HG03025 (cell line): ENCODE data around the gene TCOF1.
"Not testable (repeated sequence)": the region's sequence is repeated elsewhere in the genome, so short reads cannot be mapped to it uniquely, and the experiment has no call there.

Experiments
- ATAC-seq: cut with Tn5 transposase; IDR thresholded peaks from one replicate; pipeline ENCODE4 v1.9.1; 2021; ENCODE audit warnings: mild to moderate bottlenecking, moderate library complexity; ENCODE audit not compliant: unreplicated experiment, low FRiP score

Gene TCOF1

GRCh38 chr5:150422758-150423157 lies 65.3 kb downstream of the TCOF1 start:
- no peak for ATAC-seq

- ATAC-seq = not testable (repeated sequence)
These were observed 68.7 kb downstream of the TCOF1 start for GRCh38 chr5:150426165-150426564.

- ATAC-seq = no peak
These were observed 70.8 kb downstream of the TCOF1 start for GRCh38 chr5:150428106-150428876.

DNA sequence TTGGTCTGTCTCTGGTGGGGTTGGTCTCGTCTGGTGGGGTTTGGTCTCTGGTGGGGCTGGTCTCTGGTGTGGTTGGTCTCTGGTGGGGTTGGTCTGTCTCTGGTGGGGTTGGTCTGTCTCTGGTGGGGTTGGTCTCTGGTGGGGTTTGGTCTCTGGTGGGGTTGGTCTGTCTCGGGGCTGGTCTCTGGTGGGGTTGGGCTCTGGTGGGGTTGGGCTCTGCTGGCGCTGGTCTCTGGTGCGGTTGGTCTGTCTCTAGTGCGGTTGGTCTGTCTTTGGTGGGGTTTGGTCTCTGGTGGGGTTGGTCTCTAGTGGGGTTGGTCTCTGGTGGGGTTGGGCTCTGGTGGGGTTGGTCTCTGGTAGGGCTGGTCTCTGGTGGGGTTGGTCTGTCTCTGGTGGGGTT lies 71.5 kb downstream of the TCOF1 start:
- ATAC-seq = no peak

GRCh38 chr5:150429410-150429873 lies 71.9 kb downstream of the TCOF1 start:
- ATAC-seq = no peak

- ATAC-seq = no peak
These were observed 73.6 kb downstream of the TCOF1 start for GRCh38 chr5:150431048-150431447.

DNA sequence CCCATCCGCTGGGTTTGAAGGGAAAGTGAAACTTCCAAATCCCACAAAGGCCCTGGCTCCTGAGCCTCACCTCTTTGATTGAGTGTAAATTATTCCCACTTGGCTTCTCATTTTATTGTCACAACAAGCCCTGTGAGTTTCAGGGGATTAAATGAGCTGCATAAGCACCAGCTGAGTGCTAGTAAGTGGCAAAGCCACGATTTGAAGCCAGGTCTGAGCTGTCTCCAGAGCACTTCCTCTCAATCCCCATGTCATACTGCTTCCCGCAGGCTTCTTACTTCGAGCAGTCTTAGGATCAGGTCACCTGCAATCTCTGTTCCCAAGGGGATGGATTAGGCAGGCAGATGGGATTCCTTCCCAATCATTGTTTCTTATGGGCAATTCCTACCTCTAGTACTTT lies 74.1 kb downstream of the TCOF1 start:
- ATAC-seq = no peak

- no peak for ATAC-seq
These were observed 77.0 kb downstream of the TCOF1 start for GRCh38 chr5:150434464-150434863.

GRCh38 chr5:150436141-150436680 lies 78.7 kb downstream of the TCOF1 start:
- ATAC-seq = no peak

GRCh38 chr5:150438873-150439546 lies 81.5 kb downstream of the TCOF1 start:
- no peak for ATAC-seq

GRCh38 chr5:150440948-150441812 lies 83.7 kb downstream of the TCOF1 start:
- no peak for ATAC-seq

DNA sequence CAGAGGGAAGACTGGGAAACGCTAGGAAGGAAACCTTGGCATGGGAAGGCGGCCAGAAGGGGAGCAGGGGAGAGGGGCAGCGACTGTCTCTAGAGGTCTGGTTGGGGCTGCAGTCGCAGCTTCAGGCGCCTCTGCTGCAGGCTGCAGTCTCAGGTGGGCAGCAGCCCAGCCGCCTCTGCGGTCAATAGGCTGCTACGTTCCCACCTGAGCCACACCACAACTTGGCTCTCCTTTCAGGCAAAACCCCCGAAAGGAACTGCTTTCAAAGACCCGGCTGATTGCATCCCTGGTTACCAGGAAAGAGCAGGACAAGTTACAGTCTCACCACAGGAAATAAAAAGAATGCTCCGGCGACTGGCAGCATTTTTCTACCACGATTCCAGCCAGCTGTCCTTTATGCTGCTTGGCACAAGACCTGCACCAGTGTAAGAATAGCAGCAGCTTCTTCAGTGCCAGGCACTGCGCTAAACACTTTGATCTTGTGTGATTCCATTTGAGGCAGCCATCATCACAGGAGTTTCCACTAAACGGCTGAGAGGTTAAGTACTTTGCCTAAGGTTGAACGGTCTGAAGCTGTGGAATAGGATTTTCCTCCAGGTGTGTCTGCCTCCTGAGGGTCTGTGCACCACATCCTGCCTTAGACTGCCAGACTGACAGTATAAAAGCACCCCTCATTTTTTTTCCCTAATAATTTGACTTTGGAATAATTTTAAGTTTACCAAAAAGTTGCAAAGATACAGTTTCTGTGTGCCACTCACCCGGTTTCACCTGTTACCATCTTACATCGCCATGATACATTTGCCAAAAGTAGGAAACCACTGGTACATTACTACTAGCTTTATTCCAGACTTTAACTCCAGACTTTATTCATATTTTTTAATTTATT lies 84.6 kb downstream of the TCOF1 start:
- no peak for ATAC-seq

DNA sequence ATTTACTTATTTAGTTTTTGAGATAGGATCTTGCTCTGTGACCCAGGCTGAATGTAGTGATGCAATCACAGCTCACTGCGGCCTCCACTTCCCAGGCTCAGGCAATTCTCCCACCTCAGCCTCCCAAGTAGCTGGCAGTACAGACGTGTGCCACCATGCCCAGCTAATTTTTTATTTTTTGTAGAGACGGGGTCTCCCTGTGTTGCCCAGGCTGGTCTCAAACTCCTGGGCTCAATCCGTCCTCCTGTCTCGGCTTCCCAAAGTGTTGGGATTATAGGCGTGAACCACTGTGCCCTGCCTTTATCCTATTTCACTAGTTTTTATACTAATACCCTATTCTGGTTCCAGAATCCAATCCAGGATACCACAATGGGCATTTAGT lies 85.2 kb downstream of the TCOF1 start:
- no peak for ATAC-seq

DNA sequence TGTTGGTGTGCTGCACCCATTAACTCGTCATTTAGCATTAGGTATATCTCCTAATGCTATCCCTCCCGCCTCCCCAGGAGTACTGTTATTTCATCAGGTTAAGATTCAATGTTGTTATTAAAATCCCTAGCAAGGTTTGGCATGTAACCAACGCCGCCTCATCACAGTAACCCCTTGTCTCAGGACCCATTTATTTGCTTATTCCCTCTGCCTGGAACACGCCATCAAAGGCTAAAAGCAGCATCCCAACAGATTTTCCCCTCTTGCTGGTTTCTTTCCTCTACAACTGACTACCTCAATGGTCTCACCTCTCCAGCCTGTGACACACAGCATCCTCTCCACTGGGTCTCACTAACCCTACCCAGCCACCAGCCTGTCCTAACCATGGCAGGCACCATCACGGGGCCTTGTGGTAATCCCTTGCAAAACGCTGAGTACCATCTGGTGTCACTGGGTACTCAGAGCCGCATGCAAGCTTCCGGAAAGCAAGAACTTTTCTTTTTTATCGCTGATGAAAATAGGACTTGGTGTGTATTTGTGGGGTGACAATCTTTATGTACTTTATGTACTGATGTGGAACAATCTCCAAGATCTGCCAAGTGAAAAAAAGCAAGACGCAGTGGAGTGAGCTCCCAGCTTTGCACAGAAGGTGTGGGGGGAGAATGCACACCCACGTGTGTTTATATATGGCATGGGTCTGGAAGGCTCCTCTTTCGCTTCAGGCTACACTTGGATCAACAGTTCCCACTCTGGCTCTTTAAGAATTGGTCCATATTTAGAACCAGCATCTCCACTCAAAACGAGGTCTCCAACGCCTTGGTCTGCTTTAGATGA lies 86.0 kb downstream of the TCOF1 start:
- no peak for ATAC-seq

DNA sequence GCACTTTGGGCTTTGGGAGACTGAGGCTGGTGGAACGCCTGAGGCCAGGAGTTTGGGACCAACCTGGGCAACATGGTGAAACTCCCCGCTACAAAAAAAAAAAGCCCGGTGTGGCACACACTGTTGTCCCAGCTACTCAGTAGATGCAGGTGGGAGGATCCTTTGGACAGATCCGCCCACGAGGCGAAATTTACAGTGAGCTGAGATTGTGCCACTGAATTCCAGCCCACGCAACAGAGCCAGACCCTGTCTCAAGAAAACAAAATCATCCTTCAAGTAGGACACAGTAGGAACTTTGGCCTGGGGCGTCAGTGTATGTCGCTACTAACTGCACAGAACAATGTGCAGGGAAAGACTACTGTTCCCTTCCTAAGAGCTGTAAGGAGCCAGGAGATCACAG lies 87.3 kb downstream of the TCOF1 start:
- ATAC-seq = no peak

GRCh38 chr5:150446088-150446487 lies 88.6 kb downstream of the TCOF1 start:
- no peak for ATAC-seq

DNA sequence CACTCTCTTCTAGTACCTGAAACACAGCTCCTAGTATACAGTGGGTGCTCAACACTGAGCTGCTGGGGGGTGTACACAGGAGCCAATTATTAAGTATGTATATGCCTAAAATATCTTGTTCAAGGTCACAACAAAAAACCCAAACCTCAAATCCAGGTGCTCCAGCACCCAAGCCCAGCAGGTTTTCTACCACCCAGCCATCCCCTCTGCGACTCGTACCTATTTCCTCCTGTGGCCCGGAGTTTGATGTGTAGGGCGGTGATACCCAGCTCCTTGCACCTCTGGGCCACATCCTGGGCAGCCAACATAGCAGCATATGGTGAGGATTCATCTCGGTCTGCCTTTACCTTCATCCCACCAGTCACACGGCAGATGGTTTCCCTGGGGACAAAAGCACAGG lies 89.1 kb downstream of the TCOF1 start:
- no peak for ATAC-seq

DNA sequence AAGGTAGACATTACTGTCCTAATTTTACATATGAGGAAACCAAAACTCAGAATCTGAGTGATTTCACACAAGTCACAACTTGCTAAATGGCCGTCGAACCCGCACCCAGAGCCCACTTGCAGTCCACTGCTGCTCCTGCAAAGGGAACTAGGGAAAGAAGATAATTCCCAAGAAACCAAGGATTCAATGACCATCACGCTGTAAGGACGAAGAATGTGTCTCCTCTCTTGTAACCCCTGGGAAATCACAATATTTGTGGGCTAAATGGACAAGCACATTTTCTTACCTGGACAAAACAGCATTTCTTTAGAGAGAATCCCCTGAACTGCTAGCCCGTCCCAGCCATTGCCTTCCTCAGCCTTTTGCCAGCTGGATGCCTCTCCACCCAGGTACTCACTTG lies 89.7 kb downstream of the TCOF1 start:
- no peak for ATAC-seq

- no peak for ATAC-seq
These were observed 90.8 kb downstream of the TCOF1 start for GRCh38 chr5:150448334-150448733.
